Nephron (organoid): ENCODE measurements around the gene PTF1A.

Source experiments
- H3K27ac Mint-ChIP-seq, 3 experiments: 2 replicates each; pipeline ENCODE4 v1.8.0; 2020; ENCODE audit warnings: mixed read lengths in 3 of 3, mild to moderate bottlenecking in 2 of 3, moderate library complexity in 1 of 3
- H3K27me3 Mint-ChIP-seq: 2 replicates; pipeline ENCODE4 v1.8.0; 2021; ENCODE audit warnings: low read depth, mild to moderate bottlenecking, moderate library complexity, mixed read lengths
- H3K36me3 Mint-ChIP-seq: 2 replicates; pipeline ENCODE4 v1.8.0; 2020; ENCODE audit warnings: low read depth, mixed read lengths
- H3K4me1 Mint-ChIP-seq: 2 replicates; pipeline ENCODE4 v1.8.0; 2020; ENCODE audit warnings: mixed read lengths
- H3K4me3 Mint-ChIP-seq, 3 experiments: 2 replicates each; pipeline ENCODE4 v1.8.0; 2020; ENCODE audit warnings: mild to moderate bottlenecking in 3 of 3, mixed read lengths in 3 of 3, moderate library complexity in 2 of 3
- H3K9me3 Mint-ChIP-seq: 2 replicates; pipeline ENCODE4 v1.8.0; 2020; ENCODE audit warnings: mixed read lengths
- CTCF ChIP-seq, 3 experiments: fragments of 200-600 bp; sonication (generic); IDR thresholded peaks; one replicate each; pipeline ENCODE4 v1.5.0; 2021; ENCODE audit warnings: antibody characterized with exemption in 3 of 3; ENCODE audit not compliant: unreplicated experiment in 3 of 3

The PTF1A gene

GRCh38 chr10:23150610-23151009 lies 41.5 kb upstream of the PTF1A start:
- H3K27me3 Mint-ChIP-seq, result peaks cover 14% of the 10 kb centered on the region
- H3K4me1 Mint-ChIP-seq, result peaks cover 10% of the 10 kb centered on the region
- peak overlapping the region in 1 of 3 experiments; percentile 37 for H3K27ac Mint-ChIP-seq
- no peaks in the 10 kb centered on the region for H3K36me3 Mint-ChIP-seq
- no peak for TF ChIP-seq CTCF (IDR thresholded peaks at IDR 0.05; ENCODE audit: unreplicated experiment in 3 of 3)
- H3K4me3 Mint-ChIP-seq, result no peak overlapping the region
- H3K9me3 Mint-ChIP-seq, result peaks cover 1% of the 10 kb centered on the region

GRCh38 chr10:23151071-23151470 lies 41.0 kb upstream of the PTF1A start:
- Mint-ChIP-seq H3K9me3 (peaks cover 5% of the 10 kb centered on the region), H3K27ac (no peak overlapping the region), H3K4me1 (peaks cover 14% of the 10 kb centered on the region)

GRCh38 chr10:23155169-23155568 lies 36.9 kb upstream of the PTF1A start:
- H3K27me3 Mint-ChIP-seq, result peaks cover 34% of the 10 kb centered on the region
- peaks cover 20% of the 10 kb centered on the region for H3K4me1 Mint-ChIP-seq
- H3K36me3 Mint-ChIP-seq, result no peaks in the 10 kb centered on the region
- TF ChIP-seq CTCF (IDR thresholded peaks at IDR 0.05; ENCODE audit: unreplicated experiment in 3 of 3), result no peak
- H3K27ac Mint-ChIP-seq, result no peak overlapping the region
- no peak overlapping the region for H3K4me3 Mint-ChIP-seq
- peaks cover 5% of the 10 kb centered on the region for H3K9me3 Mint-ChIP-seq

More at GRCh38 chr10:23151071-23151470, 41.0 kb upstream of the PTF1A start:
- Mint-ChIP-seq H3K4me3 (no peak overlapping the region), H3K36me3 (no peaks in the 10 kb centered on the region), H3K27me3 (peaks cover 18% of the 10 kb centered on the region)
- TF ChIP-seq CTCF (IDR thresholded peaks at IDR 0.05; ENCODE audit: unreplicated experiment in 3 of 3), result no peak

GRCh38 chr10:23156447-23157150 lies 35.5 kb upstream of the PTF1A start:
- Mint-ChIP-seq H3K27ac (no peak overlapping the region), H3K4me3 (no peak overlapping the region), H3K27me3 (peaks cover 47% of the 10 kb centered on the region), H3K9me3 (peaks cover 5% of the 10 kb centered on the region), H3K36me3 (no peaks in the 10 kb centered on the region), H3K4me1 (peaks cover 14% of the 10 kb centered on the region)
- no peak for TF ChIP-seq CTCF (IDR thresholded peaks at IDR 0.05; ENCODE audit: unreplicated experiment in 3 of 3)

- no peak for TF ChIP-seq CTCF (IDR thresholded peaks at IDR 0.05; ENCODE audit: unreplicated experiment in 3 of 3)
- peaks cover 5% of the 10 kb centered on the region for H3K9me3 Mint-ChIP-seq
- H3K4me3 Mint-ChIP-seq, result peak overlapping the region in 1 of 3 experiments; percentile 13
- peak overlapping the region in 1 of 3 experiments; percentile 33 for H3K27ac Mint-ChIP-seq
- peaks cover 14% of the 10 kb centered on the region for H3K4me1 Mint-ChIP-seq
- H3K36me3 Mint-ChIP-seq, result no peaks in the 10 kb centered on the region
- H3K27me3 Mint-ChIP-seq, result peaks cover 53% of the 10 kb centered on the region
These were observed 34.9 kb upstream of the PTF1A start for GRCh38 chr10:23157239-23157681.
